H9 (cell line): ENCODE results near the gene APBA2. TPM values are rescaled to one million over a fixed set of nuclear protein-coding genes. Genes with fewer than 3 reads are reported as not detected.

Experiments
- DNase-seq: peaks from one replicate; pipeline ENCODE4 v3.0.0-alpha.2; 2017
- H2AFZ ChIP-seq: one replicate; pipeline ENCODE4 v1.6.1; 2013; ENCODE audit warnings: mild to moderate bottlenecking, low read length, control low read depth, moderate library complexity
- H2AK5ac ChIP-seq: 2 replicates; pipeline ENCODE4 v1.6.1; 2013; ENCODE audit warnings: low read length, control low read depth, mixed read lengths; ENCODE audit not compliant: insufficient read length
- H2BK120ac ChIP-seq: one replicate; pipeline ENCODE4 v1.6.1; 2013; ENCODE audit warnings: low read depth, mild to moderate bottlenecking, low read length, control low read depth, inconsistent platforms; ENCODE audit not compliant: poor library complexity, severe bottlenecking
- H2BK12ac ChIP-seq: 2 replicates; pipeline ENCODE4 v1.6.1; 2013; ENCODE audit warnings: low read length, control low read depth, mixed read lengths, low read depth; ENCODE audit not compliant: insufficient read length
- H2BK15ac ChIP-seq: 2 replicates; pipeline ENCODE4 v1.6.1; 2013; ENCODE audit warnings: low read depth, low read length, control low read depth
- H2BK20ac ChIP-seq: one replicate; pipeline ENCODE4 v1.6.1; 2013; ENCODE audit warnings: low read depth, mild to moderate bottlenecking, low read length, control low read depth, inconsistent platforms; ENCODE audit not compliant: poor library complexity, severe bottlenecking
- H2BK5ac ChIP-seq: 2 replicates; pipeline ENCODE4 v1.6.1; 2013; ENCODE audit warnings: low read length, control low read depth, mixed read lengths; ENCODE audit not compliant: insufficient read length
- H3K14ac ChIP-seq: 2 replicates; pipeline ENCODE4 v1.6.1; 2013; ENCODE audit warnings: low read length, control low read depth; ENCODE audit not compliant: insufficient read depth
- H3K18ac ChIP-seq: 2 replicates; pipeline ENCODE4 v1.6.1; 2013; ENCODE audit warnings: low read depth, mild to moderate bottlenecking, mixed read lengths, low read length, control low read depth; ENCODE audit not compliant: insufficient read length
- H3K23ac ChIP-seq: 2 replicates; pipeline ENCODE4 v1.6.1; 2013; ENCODE audit warnings: low read length, control low read depth, mixed read lengths, low read depth; ENCODE audit not compliant: insufficient read length
- H3K23me2 ChIP-seq: 2 replicates; pipeline ENCODE4 v1.6.1; 2013; ENCODE audit warnings: low read depth, mild to moderate bottlenecking, mixed read lengths, low read length, control low read depth; ENCODE audit not compliant: insufficient read length, poor library complexity, severe bottlenecking
- H3K27ac ChIP-seq: 2 replicates; pipeline ENCODE4 v1.5.1; 2013; ENCODE audit warnings: low read length, control low read depth, mixed read lengths, low read depth; ENCODE audit not compliant: insufficient read length
- H3K27me3 ChIP-seq: 2 replicates; pipeline ENCODE4 v1.6.1; 2013; ENCODE audit warnings: low read length, control low read depth, inconsistent platforms; ENCODE audit not compliant: insufficient read depth
- H3K4ac ChIP-seq: 2 replicates; pipeline ENCODE4 v1.6.1; 2013; ENCODE audit warnings: low read depth, mild to moderate bottlenecking, control low read depth, inconsistent platforms, low read length, moderate library complexity
- H3K4me1 ChIP-seq: 2 replicates; pipeline ENCODE4 v1.6.1; 2013; ENCODE audit warnings: low read length, control low read depth, inconsistent platforms; ENCODE audit not compliant: insufficient read depth
- H3K4me2 ChIP-seq: 2 replicates; pipeline ENCODE4 v1.6.1; 2013; ENCODE audit warnings: low read length, control low read depth, mixed read lengths; ENCODE audit not compliant: insufficient read length, insufficient read depth
- H3K56ac ChIP-seq: 2 replicates; pipeline ENCODE4 v1.6.1; 2013; ENCODE audit warnings: low read depth, mild to moderate bottlenecking, mixed read lengths, low read length, control low read depth; ENCODE audit not compliant: insufficient read length
- H3K79me1 ChIP-seq: 2 replicates; pipeline ENCODE4 v1.6.1; 2013; ENCODE audit warnings: low read depth, mild to moderate bottlenecking, moderate library complexity, low read length, control low read depth, inconsistent platforms; ENCODE audit not compliant: insufficient read depth, poor library complexity, severe bottlenecking
- H3K79me2 ChIP-seq: 2 replicates; pipeline ENCODE4 v1.6.1; 2013; ENCODE audit warnings: low read length, control low read depth, inconsistent platforms; ENCODE audit not compliant: insufficient read depth
- H3K9ac ChIP-seq: 2 replicates; pipeline ENCODE4 v1.6.1; 2013; ENCODE audit warnings: low read length, control low read depth, mixed read lengths; ENCODE audit not compliant: insufficient read length; ENCODE audit errors: extremely low read depth
- H3K9me3 ChIP-seq: one replicate; pipeline ENCODE4 v1.6.1; 2013; ENCODE audit warnings: low read depth, low read length, inconsistent platforms; ENCODE audit not compliant: control insufficient read depth
- H3T11ph ChIP-seq: one replicate; pipeline ENCODE4 v1.6.1; 2013; ENCODE audit warnings: mild to moderate bottlenecking, low read length, control low read depth, inconsistent platforms
- H4K20me1 ChIP-seq: one replicate; pipeline ENCODE4 v1.6.1; 2013; ENCODE audit not compliant: control insufficient read depth, insufficient read length, insufficient read depth
- H4K5ac ChIP-seq: 2 replicates; pipeline ENCODE4 v1.6.1; 2013; ENCODE audit warnings: low read depth, mild to moderate bottlenecking, mixed read lengths, low read length, control low read depth; ENCODE audit not compliant: insufficient read length
- H4K8ac ChIP-seq: replicated peaks from 2 replicates; pipeline ENCODE4 v1.6.1; 2013; ENCODE audit warnings: low read length, control low read depth, mixed read lengths, low read depth; ENCODE audit not compliant: insufficient read length
- H4K91ac ChIP-seq: 2 replicates; pipeline ENCODE4 v1.6.1; 2013; ENCODE audit warnings: low read depth, mild to moderate bottlenecking, moderate library complexity, mixed read lengths, low read length, control low read depth; ENCODE audit not compliant: insufficient read length
- H3K27ac Mint-ChIP-seq, 3 experiments: 2 replicates in 2 of 3; 3 replicates in 1 of 3; pipeline ENCODE4 v1.8.0; 2020 to 2021; ENCODE audit warnings: mixed read lengths in 3 of 3, mild to moderate bottlenecking in 1 of 3, moderate library complexity in 1 of 3
- H3K27me3 Mint-ChIP-seq: 2 replicates; pipeline ENCODE4 v1.8.0; 2021; ENCODE audit warnings: low read depth, mild to moderate bottlenecking, moderate library complexity, mixed read lengths
- H3K36me3 Mint-ChIP-seq, 3 experiments: 2 replicates in 2 of 3; 3 replicates in 1 of 3; pipeline ENCODE4 v1.8.0; 2020 to 2021; ENCODE audit warnings: low read depth in 3 of 3, mixed read lengths in 3 of 3; ENCODE audit not compliant: insufficient read depth in 1 of 3
- H3K4me1 Mint-ChIP-seq, 2 experiments: 2 replicates each; pipeline ENCODE4 v1.8.0; 2020; ENCODE audit warnings: mixed read lengths in 2 of 2
- H3K4me3 Mint-ChIP-seq, 2 experiments: 2 replicates in 1 of 2; 3 replicates in 1 of 2; pipeline ENCODE4 v1.8.0; 2020 to 2021; ENCODE audit warnings: mild to moderate bottlenecking in 2 of 2, mixed read lengths in 2 of 2, moderate library complexity in 1 of 2
- H3K9me3 Mint-ChIP-seq, 2 experiments: 2 replicates in 1 of 2; 3 replicates in 1 of 2; pipeline ENCODE4 v1.8.0; 2020; ENCODE audit warnings: mild to moderate bottlenecking in 2 of 2, mixed read lengths in 2 of 2, moderate library complexity in 1 of 2
- WGBS: extraction: QIAGEN DNeasy Blood & Tissue Kit; methylation state at CpG from one replicate; pipeline ENCODE4 v1.1.7; 2013; ENCODE audit warnings: missing lambda C conversion rate, low lambda C conversion rate, mixed read lengths; ENCODE audit not compliant: insufficient read length; ENCODE audit errors: extremely low coverage; 5-methylcytosine and 5-hydroxymethylcytosine counted together
- total RNA-seq: library from RNA; stranded (reverse); gene quantifications from 2 replicates; pipeline ENCODE4 v1.2.1, GENCODE V29; 2021
- TF ChIP-seq, protein P1 (sequence below): fragments of 200-600 bp; sonication (generic); conservative IDR thresholded peaks from 3 replicates; pipeline ENCODE4 v1.8.0; 2021; ENCODE audit warnings: antibody characterized with exemption, mild to moderate bottlenecking

The APBA2 gene
- total RNA-seq, 1 experiment from 2014 or later, result 14.3 TPM

- Histone ChIP-seq H2AK5ac (no peak overlapping the region), H4K8ac (no peak overlapping the region), H4K20me1 (no peaks in the 10 kb centered on the region), H4K5ac (no peak overlapping the region), H3K23me2 (no peaks in the 10 kb centered on the region), H3K27ac (no peak overlapping the region), H3K18ac (no peak overlapping the region), H2BK12ac (no peak overlapping the region), H3K4me2 (no peak overlapping the region), H3K9me3 (no peaks in the 10 kb centered on the region), H3K9ac (no peak overlapping the region), H3K27me3 (no peaks in the 10 kb centered on the region), H3K56ac (no peak overlapping the region), H2BK15ac (no peak overlapping the region), H4K91ac (no peak overlapping the region), H2BK5ac (no peak overlapping the region), H3K4ac (no peak overlapping the region), H3K23ac (no peak overlapping the region), H3T11ph (no peak overlapping the region), H2BK20ac (no peak overlapping the region), H2BK120ac (no peak overlapping the region), H3K79me1 (no peaks in the 10 kb centered on the region), H3K14ac (no peak overlapping the region; the same call in 1 of the 2 replicates), H3K79me2 (no peaks in the 10 kb centered on the region), H3K4me1 (0 out of 2 replicates have a peak, but pooled peaks cover 3% of the 10 kb centered on the region), H2AFZ (no peak overlapping the region)
- no CpG with 5 or more reads among the region's 4 CpGs for WGBS
- Mint-ChIP-seq H3K27ac (no peak overlapping the region), H3K36me3 (peaks cover 0 to 8% (median 6%) of the 10 kb centered on the region in 3 experiments; a peak in 3 of 7 replicates), H3K27me3 (no peaks in the 10 kb centered on the region; the same call in 1 of the 2 replicates), H3K9me3 (peaks cover 7 to 10% of the 10 kb centered on the region in 2 experiments; a peak in 4 of 5 replicates), H3K4me3 (no peak overlapping the region), H3K4me1 (peaks cover 24 to 27% of the 10 kb centered on the region in 2 experiments)
- no peak for DNase-seq
- TF ChIP-seq, protein P1, sequence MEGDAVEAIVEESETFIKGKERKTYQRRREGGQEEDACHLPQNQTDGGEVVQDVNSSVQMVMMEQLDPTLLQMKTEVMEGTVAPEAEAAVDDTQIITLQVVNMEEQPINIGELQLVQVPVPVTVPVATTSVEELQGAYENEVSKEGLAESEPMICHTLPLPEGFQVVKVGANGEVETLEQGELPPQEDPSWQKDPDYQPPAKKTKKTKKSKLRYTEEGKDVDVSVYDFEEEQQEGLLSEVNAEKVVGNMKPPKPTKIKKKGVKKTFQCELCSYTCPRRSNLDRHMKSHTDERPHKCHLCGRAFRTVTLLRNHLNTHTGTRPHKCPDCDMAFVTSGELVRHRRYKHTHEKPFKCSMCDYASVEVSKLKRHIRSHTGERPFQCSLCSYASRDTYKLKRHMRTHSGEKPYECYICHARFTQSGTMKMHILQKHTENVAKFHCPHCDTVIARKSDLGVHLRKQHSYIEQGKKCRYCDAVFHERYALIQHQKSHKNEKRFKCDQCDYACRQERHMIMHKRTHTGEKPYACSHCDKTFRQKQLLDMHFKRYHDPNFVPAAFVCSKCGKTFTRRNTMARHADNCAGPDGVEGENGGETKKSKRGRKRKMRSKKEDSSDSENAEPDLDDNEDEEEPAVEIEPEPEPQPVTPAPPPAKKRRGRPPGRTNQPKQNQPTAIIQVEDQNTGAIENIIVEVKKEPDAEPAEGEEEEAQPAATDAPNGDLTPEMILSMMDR, result no peak
Observed at GRCh38 chr15:28932361-28932760, 46.6 kb downstream of the APBA2 start.
